ENCODE results near the gene ULBP3.

The ULBP3 gene

GRCh38 chr6:150068720-150069648 lies at the start of gene ULBP3:
TSS of gene ULBP3 (minus strand) at chr6:150069121. CDS start at chr6:150069066, 55 bp downstream.
- DNase-seq: peak in 1 of 2 experiments; percentile 32

DNA sequence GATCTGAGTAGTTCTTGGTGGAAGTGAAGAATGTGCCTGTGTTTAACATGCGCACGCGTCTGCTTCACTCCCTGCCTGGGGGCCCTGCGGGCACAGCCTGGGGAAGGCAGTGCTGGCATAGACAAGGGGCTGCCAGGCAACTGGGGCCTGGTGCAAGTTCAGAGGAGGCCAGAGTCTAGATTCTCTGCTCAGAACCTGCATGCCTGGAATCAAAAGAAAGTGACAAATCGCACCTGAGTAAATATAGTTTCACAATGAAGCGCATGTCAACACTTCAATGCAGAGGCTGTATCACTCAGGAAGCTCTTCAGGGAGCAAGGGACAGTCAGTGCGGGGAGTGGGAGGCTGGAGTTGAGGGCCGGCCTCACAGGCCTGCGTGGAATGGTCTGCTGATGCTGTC lies 49.7 kb upstream of the ULBP3 start:
- DNase-seq: no peak

DNA sequence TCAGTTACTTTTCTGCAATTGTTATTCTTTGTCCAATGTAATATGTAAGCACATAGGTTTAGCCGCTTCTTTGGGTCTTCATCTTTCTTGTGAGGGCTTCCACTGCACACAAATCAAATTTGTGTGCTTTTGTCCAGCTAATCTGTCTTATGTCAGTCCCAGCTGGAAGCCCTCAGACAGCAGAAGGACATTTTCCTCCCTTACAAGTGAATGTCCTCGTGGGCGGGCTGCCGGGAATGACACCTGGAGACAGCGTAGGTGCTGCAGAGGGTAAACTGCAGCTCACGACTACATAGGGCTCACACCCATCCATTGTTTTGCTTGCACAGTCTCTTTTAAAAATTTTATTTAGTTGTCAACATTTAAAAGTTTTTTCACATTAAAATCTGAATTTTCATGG lies 49.3 kb upstream of the ULBP3 start:
- DNase-seq: no peak

GRCh38 chr6:150116200-150116800 lies 47.4 kb upstream of the ULBP3 start:
- DNase-seq: no peak

GRCh38 chr6:150115769-150116168 lies 46.8 kb upstream of the ULBP3 start:
- DNase-seq: no peak

DNA sequence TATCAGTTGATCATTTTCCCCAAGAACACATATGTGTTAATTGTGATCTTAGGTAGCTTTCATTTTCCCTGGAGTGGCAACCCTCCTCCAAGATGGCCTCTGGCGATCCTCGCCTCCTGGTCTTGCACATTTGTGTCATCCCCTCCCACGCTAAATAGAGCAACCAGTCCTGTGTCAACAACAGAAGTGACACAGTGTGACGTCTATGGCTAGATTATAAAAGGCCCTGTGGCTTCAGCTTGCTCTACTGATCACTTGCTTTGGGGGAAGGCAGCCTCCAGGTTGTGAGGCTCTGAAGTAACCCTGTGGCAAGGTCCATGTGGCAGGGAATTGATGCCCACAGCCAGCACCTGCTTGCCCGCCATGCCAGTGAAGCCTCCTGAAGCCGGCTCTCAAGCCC lies 43.3 kb upstream of the ULBP3 start:
- no peak for DNase-seq

DNA sequence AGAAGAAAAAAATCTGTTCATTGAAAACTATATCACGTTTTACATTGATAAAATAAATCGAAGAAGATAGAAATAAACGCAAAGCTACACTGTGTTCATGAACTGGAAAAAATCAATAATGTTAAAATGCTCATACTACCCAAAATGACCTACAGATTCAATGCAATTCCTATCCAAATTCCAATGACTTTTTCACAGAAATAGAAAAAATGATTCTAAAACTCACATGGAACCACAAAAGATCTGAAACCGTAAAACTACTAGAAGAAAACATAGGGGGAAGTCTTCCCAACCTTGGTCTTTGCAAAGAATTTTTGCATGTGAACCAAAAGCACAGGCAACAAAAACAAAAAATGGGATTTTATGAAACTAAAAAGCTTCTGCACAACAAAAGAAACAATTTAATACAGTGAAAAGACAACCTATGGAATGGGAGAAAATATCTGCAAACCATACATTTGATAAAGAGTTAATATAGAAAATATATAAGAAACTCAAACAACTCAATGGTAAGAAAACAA lies 33.9 kb upstream of the ULBP3 start:
- DNase-seq: no peak

DNA sequence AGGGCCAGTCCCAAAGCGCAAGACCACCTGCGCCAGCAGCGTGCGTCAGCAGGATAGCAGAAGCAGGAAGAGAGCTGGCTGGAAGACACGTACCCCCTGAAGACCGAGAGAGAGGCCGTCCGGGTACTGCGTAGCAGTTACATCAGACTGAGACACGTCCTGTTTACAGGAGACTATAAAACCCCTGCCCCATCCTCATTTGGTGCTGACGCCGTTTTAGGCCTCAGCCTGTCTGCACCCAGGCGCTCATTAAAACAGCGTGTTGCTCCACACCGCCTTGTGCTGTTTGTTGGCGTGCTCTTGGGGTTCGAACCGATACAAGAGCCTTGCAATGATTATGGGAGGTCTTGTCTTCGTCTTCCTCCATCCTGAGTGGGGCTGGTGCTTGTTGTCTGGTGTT lies 31.8 kb upstream of the ULBP3 start:
- DNase-seq: no peak

DNA sequence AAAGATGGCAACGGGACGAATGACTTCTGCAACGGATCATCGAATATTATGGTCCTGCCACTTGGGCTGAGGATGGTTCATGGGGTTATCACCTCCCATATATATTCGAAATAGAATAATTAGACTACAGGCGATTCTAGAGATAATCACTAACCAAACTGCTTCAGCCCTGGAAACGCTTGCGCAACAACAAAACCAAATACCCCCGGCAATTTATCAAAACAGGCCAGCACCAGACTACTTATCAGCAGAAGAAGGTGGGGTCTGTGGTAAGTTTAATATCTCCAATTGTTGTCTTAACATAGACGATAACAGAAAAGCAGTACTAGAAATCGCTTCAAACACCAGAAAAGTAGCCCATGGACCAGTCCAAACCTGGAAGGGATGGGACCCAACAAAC lies 31.0 kb upstream of the ULBP3 start:
- no peak for DNase-seq

DNA sequence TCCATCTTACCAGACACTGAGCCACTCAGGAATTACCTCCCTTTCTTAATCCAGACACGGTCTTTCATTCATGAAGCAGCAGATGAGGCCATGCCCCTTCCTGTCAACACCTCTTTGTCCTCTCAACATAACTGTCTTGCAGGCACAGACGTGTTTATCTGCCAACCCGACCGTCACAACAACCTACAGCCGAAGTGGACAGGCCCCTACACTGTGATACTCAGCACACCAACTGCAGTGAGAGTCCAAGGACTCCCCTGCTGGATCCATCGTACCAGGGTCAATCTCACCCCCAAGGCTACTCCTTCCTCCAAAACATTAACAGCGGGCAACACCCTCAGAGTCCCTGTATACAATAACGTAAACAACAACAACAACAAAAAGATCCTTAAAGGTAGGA lies 30.6 kb upstream of the ULBP3 start:
- DNase-seq: no peak

GRCh38 chr6:150098155-150098554 lies 29.2 kb upstream of the ULBP3 start:
- no peak for DNase-seq

- no peak for DNase-seq
These were observed 24.5 kb upstream of the ULBP3 start for GRCh38 chr6:150093397-150093796.

- DNase-seq: no peak
These were observed 22.6 kb upstream of the ULBP3 start for GRCh38 chr6:150091476-150091875.

GRCh38 chr6:150090328-150090727 lies 21.4 kb upstream of the ULBP3 start:
- DNase-seq: no peak

DNA sequence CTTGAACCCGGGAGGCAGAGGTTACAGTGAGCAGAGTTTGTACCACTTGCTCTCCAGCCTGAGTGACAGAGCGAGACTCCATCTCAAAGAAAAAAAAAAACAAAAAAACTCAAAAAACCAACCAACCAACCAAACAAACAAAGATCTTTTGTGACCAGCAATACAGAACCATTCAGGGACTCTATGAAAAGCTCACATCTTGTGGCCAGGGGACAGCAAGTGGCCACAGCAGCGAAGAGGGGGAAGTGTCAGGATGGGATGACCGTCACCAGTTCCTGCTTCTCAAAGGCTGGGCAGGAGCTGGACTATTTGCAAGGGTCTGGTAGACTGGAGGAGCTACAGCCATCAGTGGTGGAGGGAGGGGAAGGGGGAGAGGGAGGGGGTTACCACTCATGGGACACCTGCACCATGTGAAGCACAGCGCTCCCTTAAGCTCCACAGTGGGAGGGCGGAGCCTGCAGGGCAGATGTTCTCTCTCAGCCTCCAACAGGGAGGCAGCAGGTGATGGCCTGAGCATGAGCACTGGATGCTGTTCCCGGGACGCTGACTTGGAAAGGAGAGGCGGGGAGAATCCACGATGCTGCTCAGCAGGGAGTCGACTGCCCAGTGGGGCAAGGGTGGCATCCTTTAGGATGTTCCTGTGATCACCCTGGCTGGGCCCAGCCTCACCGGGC lies 19.7 kb upstream of the ULBP3 start:
- no peak for DNase-seq

DNA sequence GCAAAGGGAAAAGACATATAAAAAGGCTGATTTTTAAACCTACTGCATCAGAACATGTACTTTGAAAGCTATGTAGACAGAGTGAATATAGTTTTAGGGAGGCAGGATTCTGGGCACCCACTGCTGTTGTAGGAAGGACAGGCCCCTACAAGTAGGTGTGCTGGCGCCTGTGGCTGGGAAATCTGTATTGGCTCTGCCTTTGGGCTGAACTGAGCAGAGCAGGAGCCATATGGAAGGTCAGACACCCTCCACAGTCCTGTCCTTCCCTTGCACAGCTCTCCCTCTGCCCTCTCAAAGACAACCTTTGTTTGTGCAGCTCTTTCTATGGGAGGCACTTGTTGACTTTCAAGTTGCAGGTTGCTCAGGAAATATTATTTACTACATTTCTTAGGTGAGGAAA lies 18.4 kb upstream of the ULBP3 start:
- DNase-seq: no peak

DNA sequence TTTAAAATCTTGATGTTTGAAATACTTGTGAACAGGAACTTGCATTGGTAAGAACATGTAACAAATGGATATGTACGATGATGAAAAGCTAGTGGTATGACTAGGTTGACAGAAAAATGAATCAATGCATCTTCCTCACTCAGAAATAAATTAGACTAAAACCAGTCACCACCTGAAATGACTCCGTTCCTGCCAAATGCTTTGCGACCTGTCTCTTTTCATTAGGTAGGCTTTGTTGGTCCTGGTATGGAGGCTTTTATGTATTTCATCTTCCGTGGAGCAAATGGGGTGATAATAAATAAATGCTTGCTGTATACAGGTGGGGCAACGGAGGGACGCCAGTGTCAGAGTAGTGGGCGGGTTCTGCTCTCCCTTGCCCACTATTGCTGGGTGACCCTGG lies 17.1 kb upstream of the ULBP3 start:
- DNase-seq: no peak

- DNase-seq: no peak
These were observed 15.5 kb upstream of the ULBP3 start for GRCh38 chr6:150084426-150084825.

DNA sequence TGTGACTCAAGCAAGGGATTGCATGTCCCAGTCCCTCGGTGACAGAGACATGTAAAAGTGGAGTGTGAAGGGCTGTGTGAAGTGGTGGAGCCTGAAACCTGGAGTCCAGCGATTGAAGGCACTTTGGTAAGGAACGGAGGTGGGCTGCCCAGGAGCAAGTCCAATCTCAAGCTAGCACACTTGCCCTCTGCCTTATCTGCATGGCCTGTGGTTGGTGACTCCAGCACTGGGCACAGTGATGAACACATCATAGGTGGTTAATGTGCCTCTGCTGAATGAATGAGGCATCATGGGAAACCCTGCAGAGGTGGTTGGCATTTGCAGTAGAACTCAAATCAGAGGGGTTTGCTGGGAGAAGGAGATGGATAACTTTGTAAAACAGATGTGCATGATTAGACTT lies 14.9 kb upstream of the ULBP3 start:
- DNase-seq: no peak

DNA sequence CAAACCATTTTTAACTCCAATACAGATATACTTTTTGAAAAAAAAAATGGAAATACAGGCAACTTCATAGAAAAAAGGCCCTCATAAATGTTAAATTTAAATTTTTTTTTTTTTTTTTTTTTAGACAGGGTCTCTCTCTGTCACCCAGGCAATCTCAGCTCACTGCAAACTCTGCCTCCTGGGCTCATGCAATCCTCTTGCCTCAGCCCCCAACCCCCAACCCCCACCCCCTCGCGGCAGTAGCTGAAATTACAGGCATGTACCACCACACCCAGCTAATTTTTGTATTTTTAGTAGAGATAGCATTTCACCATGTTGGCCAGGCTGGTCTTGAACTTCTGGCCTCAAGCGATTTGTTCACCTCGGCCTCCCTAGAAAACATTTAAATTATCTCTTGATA lies 12.8 kb upstream of the ULBP3 start:
- DNase-seq: no peak

DNA sequence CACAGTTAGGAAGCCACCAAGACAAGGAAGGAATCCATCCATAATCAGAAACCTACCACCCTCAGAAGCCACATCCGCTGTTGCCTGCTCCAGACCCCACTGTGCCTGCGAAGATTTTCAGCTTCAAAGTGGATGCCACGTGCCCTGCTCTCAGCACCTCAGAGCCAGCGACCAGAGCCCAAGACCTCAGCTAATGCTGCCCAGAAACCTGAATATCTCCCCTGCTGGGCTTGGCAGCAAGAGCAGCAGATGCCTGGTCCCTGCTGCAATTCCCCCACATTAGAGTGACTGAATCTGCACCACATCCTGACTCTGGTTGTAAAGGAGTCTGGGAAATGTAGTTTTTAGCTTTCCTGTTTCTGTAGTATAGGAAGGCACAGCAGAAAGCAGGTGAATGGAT lies 10.7 kb upstream of the ULBP3 start:
- no peak for DNase-seq

GRCh38 chr6:150078788-150079187 lies 9.9 kb upstream of the ULBP3 start:
- no peak for DNase-seq

DNA sequence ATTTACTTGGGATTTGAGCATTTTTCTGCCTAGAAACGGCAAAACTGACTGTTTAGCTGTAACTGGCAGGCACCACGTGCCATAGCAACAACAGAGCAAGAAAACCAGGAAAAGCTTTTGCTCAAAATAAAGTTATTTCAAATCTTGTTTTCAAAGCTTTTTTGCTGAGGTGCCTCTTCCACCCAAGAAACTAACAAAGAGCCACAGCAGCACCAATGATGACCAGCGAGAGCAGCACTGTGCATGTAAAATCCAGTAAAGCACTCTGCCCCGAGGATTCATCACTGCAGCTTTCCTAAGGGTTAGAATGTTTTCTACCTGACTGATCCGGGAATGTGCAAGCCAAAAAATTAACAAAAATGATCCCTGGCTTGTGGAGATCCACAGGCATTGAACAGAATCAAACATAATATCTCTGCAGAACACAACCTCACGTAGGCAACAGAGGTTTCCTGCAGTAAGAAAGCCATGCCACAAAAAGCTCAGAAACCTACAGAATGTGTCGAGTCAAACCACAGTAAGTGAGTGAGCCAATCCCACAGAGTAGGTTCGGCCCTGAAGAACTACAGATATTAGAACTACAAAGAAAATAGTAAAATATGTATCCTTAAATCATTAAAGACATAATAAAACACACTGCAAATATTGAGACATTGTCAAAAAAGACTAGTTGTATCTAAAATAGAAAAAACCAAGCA lies 7.4 kb upstream of the ULBP3 start:
- no peak for DNase-seq

Measured in NCI-H446 (cell line).